ENCODE results near the gene TSHZ3. TPM values are rescaled to one million over a fixed set of nuclear protein-coding genes. Genes with fewer than 3 reads are reported as not detected.

Gene TSHZ3
- total and polyA plus RNA-seq, 2 donors, result 0.28 to 1.1 TPM

DNA sequence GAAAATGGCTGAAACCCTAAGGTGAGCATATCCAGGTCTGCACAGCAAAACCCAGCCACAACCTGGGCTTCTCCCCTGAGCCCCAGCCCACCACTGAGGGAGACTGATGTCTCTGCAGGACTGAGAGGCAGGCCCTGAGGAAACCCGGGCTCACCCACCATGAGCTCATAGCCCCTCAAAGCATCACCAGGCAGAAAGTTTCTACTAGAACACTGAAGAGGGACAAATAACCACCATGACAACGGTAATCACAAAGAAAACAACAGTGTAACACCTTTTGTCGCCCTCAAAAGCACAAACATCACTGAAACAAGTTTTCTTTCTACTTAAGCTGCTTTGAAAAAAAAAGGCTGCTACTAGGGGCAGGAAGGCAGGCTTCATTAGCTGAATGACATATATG lies 29.8 kb downstream of the TSHZ3 start:
- Histone ChIP-seq H3K4me3 (ENCODE audit: low read length in 2 of 2) (no peak overlapping the region), H3K36me3 (ENCODE audit: control insufficient read depth in 2 of 2, insufficient read depth in 2 of 2, low read length in 1 of 2) (no peaks in the 10 kb centered on the region), H3K9me3 (ENCODE audit: control insufficient read depth in 2 of 2, insufficient read depth in 1 of 2, low read length in 1 of 2) (no peaks in the 10 kb centered on the region), H3K4me1 (ENCODE audit: control insufficient read depth in 2 of 2, insufficient read depth in 2 of 2, low read length in 2 of 2) (no peaks in the 10 kb centered on the region), H3K27me3 (ENCODE audit: control insufficient read depth in 2 of 2, insufficient read depth in 1 of 2, low read length in 1 of 2) (peaks cover 0 to 2% of the 10 kb centered on the region in 2 donors), H3K27ac (ENCODE audit: low read depth in 1 of 2, low read length in 1 of 2) (no peak overlapping the region)
- no peak for DNase-seq (ENCODE audit: low read depth in 6 of 9, low spot score in 9 of 9)
- WGBS, result 89% methylated on average over 3 of the region's 3 CpGs

GRCh38 chr19:31318790-31319425 lies 30.3 kb downstream of the TSHZ3 start:
- Histone ChIP-seq H3K4me1 (ENCODE audit: control insufficient read depth in 2 of 2, insufficient read depth in 2 of 2, low read length in 2 of 2) (no peaks in the 10 kb centered on the region), H3K27me3 (ENCODE audit: control insufficient read depth in 2 of 2, insufficient read depth in 1 of 2, low read length in 1 of 2) (peaks cover 0 to 2% of the 10 kb centered on the region in 2 donors), H3K36me3 (ENCODE audit: control insufficient read depth in 2 of 2, insufficient read depth in 2 of 2, low read length in 1 of 2) (no peaks in the 10 kb centered on the region), H3K4me3 (ENCODE audit: low read length in 2 of 2) (no peak overlapping the region), H3K27ac (ENCODE audit: low read depth in 1 of 2, low read length in 1 of 2) (no peak overlapping the region), H3K9me3 (ENCODE audit: control insufficient read depth in 2 of 2, insufficient read depth in 1 of 2, low read length in 1 of 2) (no peaks in the 10 kb centered on the region)
- WGBS, result 91% methylated on average over 6 of the region's 6 CpGs
- no peak for DNase-seq (ENCODE audit: low read depth in 6 of 9, low spot score in 9 of 9)

DNA sequence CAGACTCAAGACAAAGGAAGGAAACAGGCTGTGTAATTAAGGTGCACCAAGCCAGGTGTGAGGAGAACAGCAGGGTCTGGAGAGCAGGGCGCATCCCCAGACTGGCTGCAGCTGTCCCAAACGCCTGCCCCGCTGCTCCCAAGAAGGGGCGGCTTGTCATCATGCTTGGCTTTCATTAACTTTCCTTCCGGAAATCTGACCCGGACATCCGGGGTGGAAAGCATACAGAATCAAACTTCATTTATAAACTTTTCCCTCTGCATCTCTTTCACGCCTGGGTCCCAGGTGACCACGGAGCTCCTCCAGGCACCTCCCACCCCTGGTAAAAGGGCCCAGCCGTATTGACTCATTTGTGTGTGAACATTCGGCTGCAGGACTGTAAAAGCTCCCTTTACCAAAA lies 31.7 kb downstream of the TSHZ3 start:
- DNase-seq (ENCODE audit: low read depth in 6 of 9, low spot score in 9 of 9), result no peak
- Histone ChIP-seq H3K27me3 (ENCODE audit: control insufficient read depth in 2 of 2, insufficient read depth in 1 of 2, low read length in 1 of 2) (peaks cover 0 to 2% of the 10 kb centered on the region in 2 donors), H3K36me3 (ENCODE audit: control insufficient read depth in 2 of 2, insufficient read depth in 2 of 2, low read length in 1 of 2) (no peaks in the 10 kb centered on the region), H3K9me3 (ENCODE audit: control insufficient read depth in 2 of 2, insufficient read depth in 1 of 2, low read length in 1 of 2) (no peaks in the 10 kb centered on the region), H3K27ac (ENCODE audit: low read depth in 1 of 2, low read length in 1 of 2) (no peak overlapping the region), H3K4me3 (ENCODE audit: low read length in 2 of 2) (no peak overlapping the region), H3K4me1 (ENCODE audit: control insufficient read depth in 2 of 2, insufficient read depth in 2 of 2, low read length in 2 of 2) (no peaks in the 10 kb centered on the region)
- WGBS, result 94% methylated on average over 11 of the region's 11 CpGs

- no peak overlapping the region for H3K4me3 ChIP-seq (ENCODE audit: low read length in 2 of 2)
- no peaks in the 10 kb centered on the region for H3K4me1 ChIP-seq (ENCODE audit: control insufficient read depth in 2 of 2, insufficient read depth in 2 of 2, low read length in 2 of 2)
- H3K27ac ChIP-seq (ENCODE audit: low read depth in 1 of 2, low read length in 1 of 2), result no peak overlapping the region
- no peaks in the 10 kb centered on the region for H3K9me3 ChIP-seq (ENCODE audit: control insufficient read depth in 2 of 2, insufficient read depth in 1 of 2, low read length in 1 of 2)
- 93% methylated on average over 6 of the region's 6 CpGs for WGBS
- DNase-seq (ENCODE audit: low read depth in 6 of 9, low spot score in 9 of 9), result no peak
- H3K36me3 ChIP-seq (ENCODE audit: control insufficient read depth in 2 of 2, insufficient read depth in 2 of 2, low read length in 1 of 2), result no peaks in the 10 kb centered on the region
- H3K27me3 ChIP-seq (ENCODE audit: control insufficient read depth in 2 of 2, insufficient read depth in 1 of 2, low read length in 1 of 2), result peaks cover 0 to 2% of the 10 kb centered on the region in 2 donors
Observed at GRCh38 chr19:31317093-31317492, 32.1 kb downstream of the TSHZ3 start.

DNA sequence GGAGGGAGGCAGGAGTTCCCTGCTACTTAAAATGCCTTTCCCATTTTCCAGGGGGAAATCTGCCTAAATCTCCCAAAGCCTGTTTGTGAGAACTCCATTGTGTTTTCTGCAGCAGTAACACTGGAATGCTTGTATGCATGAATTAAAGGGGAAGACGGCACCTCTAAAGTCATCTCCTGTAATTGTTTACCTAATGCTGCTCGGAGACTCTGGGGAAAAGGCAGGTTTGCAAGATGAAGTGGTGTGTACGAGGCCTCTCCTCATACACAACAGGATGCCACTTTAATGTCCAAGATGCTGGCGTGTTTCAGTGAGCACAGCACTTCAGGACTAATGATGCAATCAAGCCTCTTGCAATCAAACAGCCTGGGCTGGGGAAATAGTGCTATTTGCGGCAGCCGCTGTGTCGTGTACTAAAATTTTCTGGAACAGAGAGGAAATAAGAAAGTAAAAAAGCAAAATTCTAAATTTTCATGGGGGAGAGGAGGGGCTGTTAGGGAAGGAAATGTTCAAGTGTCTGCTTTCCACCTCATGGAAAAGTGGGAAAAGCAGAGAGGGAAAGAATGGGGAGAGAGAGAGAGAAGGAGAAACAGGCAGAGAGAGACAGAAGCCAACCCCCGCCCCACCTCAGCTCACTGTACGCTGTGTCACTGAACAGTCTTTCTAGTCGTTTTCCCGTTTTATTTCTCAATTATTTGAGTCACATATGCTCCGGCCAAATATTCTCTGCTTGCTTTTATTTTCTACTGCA lies 32.9 kb downstream of the TSHZ3 start:
- Histone ChIP-seq H3K9me3 (ENCODE audit: control insufficient read depth in 2 of 2, insufficient read depth in 1 of 2, low read length in 1 of 2) (no peaks in the 10 kb centered on the region), H3K4me3 (ENCODE audit: low read length in 2 of 2) (no peak overlapping the region), H3K27me3 (ENCODE audit: control insufficient read depth in 2 of 2, insufficient read depth in 1 of 2, low read length in 1 of 2) (peaks cover 0 to 2% of the 10 kb centered on the region in 2 donors), H3K4me1 (ENCODE audit: control insufficient read depth in 2 of 2, insufficient read depth in 2 of 2, low read length in 2 of 2) (no peaks in the 10 kb centered on the region), H3K36me3 (ENCODE audit: control insufficient read depth in 2 of 2, insufficient read depth in 2 of 2, low read length in 1 of 2) (no peaks in the 10 kb centered on the region), H3K27ac (ENCODE audit: low read depth in 1 of 2, low read length in 1 of 2) (no peak overlapping the region)
- 91% methylated on average over 12 of the region's 12 CpGs for WGBS
- DNase-seq (ENCODE audit: low read depth in 6 of 9, low spot score in 9 of 9), result no peak

DNA sequence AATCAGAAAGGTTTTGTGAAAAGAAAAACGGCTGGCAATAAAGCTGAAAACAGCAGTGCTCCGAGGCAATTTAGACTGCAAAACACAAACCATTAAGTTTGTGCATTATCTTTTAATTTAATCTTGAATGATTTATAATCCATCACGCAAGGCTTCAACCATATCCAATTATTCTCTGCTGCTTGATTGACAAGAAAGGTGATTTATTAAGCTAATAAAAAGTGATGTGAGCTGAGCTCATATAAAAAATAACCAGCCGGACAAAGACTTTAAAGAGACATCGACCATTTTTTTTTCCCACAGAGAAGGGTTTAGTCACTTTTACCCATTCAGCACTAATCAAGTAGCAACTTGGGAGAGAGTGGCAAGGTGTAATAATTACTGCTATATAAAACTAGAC lies 33.6 kb downstream of the TSHZ3 start:
- no peak overlapping the region for H3K4me3 ChIP-seq (ENCODE audit: low read length in 2 of 2)
- 91% methylated on average over 5 of the region's 5 CpGs for WGBS
- H3K36me3 ChIP-seq (ENCODE audit: control insufficient read depth in 2 of 2, insufficient read depth in 2 of 2, low read length in 1 of 2), result no peaks in the 10 kb centered on the region
- no peak for DNase-seq (ENCODE audit: low read depth in 6 of 9, low spot score in 9 of 9)
- no peaks in the 10 kb centered on the region for H3K9me3 ChIP-seq (ENCODE audit: control insufficient read depth in 2 of 2, insufficient read depth in 1 of 2, low read length in 1 of 2)
- peaks cover 0 to 2% of the 10 kb centered on the region in 2 donors for H3K27me3 ChIP-seq (ENCODE audit: control insufficient read depth in 2 of 2, insufficient read depth in 1 of 2, low read length in 1 of 2)
- H3K4me1 ChIP-seq (ENCODE audit: control insufficient read depth in 2 of 2, insufficient read depth in 2 of 2, low read length in 2 of 2), result no peaks in the 10 kb centered on the region
- H3K27ac ChIP-seq (ENCODE audit: low read depth in 1 of 2, low read length in 1 of 2), result no peak overlapping the region

GRCh38 chr19:31314849-31315629 lies 34.2 kb downstream of the TSHZ3 start:
- 93% methylated on average over 14 of the region's 14 CpGs for WGBS
- no peaks in the 10 kb centered on the region for H3K4me1 ChIP-seq (ENCODE audit: control insufficient read depth in 2 of 2, insufficient read depth in 2 of 2, low read length in 2 of 2)
- no peak overlapping the region for H3K27ac ChIP-seq (ENCODE audit: low read depth in 1 of 2, low read length in 1 of 2)
- peaks cover 0 to 2% of the 10 kb centered on the region in 2 donors for H3K27me3 ChIP-seq (ENCODE audit: control insufficient read depth in 2 of 2, insufficient read depth in 1 of 2, low read length in 1 of 2)
- no peak for DNase-seq (ENCODE audit: low read depth in 6 of 9, low spot score in 9 of 9)
- H3K4me3 ChIP-seq (ENCODE audit: low read length in 2 of 2), result no peak overlapping the region
- no peaks in the 10 kb centered on the region for H3K36me3 ChIP-seq (ENCODE audit: control insufficient read depth in 2 of 2, insufficient read depth in 2 of 2, low read length in 1 of 2)
- H3K9me3 ChIP-seq (ENCODE audit: control insufficient read depth in 2 of 2, insufficient read depth in 1 of 2, low read length in 1 of 2), result no peaks in the 10 kb centered on the region

- H3K27ac ChIP-seq (ENCODE audit: low read depth in 1 of 2, low read length in 1 of 2), result no peak overlapping the region
- H3K36me3 ChIP-seq (ENCODE audit: control insufficient read depth in 2 of 2, insufficient read depth in 2 of 2, low read length in 1 of 2), result no peaks in the 10 kb centered on the region
- no peaks in the 10 kb centered on the region for H3K9me3 ChIP-seq (ENCODE audit: control insufficient read depth in 2 of 2, insufficient read depth in 1 of 2, low read length in 1 of 2)
- no peak for DNase-seq (ENCODE audit: low read depth in 6 of 9, low spot score in 9 of 9)
- WGBS, result 95% methylated on average over 10 of the region's 10 CpGs
- H3K27me3 ChIP-seq (ENCODE audit: control insufficient read depth in 2 of 2, insufficient read depth in 1 of 2, low read length in 1 of 2), result peaks cover 0 to 2% of the 10 kb centered on the region in 2 donors
- no peaks in the 10 kb centered on the region for H3K4me1 ChIP-seq (ENCODE audit: control insufficient read depth in 2 of 2, insufficient read depth in 2 of 2, low read length in 2 of 2)
- H3K4me3 ChIP-seq (ENCODE audit: low read length in 2 of 2), result no peak overlapping the region
Observed at GRCh38 chr19:31314156-31314555, 35.1 kb downstream of the TSHZ3 start.
